Small intestine (tissue), 7 donors: ENCODE results near the gene TAS2R60. TPM values are rescaled to one million over a fixed set of nuclear protein-coding genes. Genes with fewer than 3 reads are reported as not detected.

Experiments used
- DNase-seq, 2 donors: peaks; one replicate each; pipeline versions ENCODE4 v3.0.0 to v3.0.0-alpha.2; 2013
- FAIRE-seq: peaks from 2 replicates; lab custom pipeline; 2012; peaks lifted over from hg19 to GRCh38; lab: Jason Lieb, UNC
- H3K27ac ChIP-seq, 3 donors: one replicate each; pipeline ENCODE4 v1.5.1; 2013; ENCODE audit warnings: low read length in 2 of 3, mild to moderate bottlenecking in 2 of 3, control low read depth in 1 of 3, inconsistent platforms in 1 of 3, low read depth in 1 of 3, moderate library complexity in 1 of 3
- H3K27me3 ChIP-seq, 3 donors: one replicate each; pipeline ENCODE4 v1.6.1; 2013; ENCODE audit warnings: low read length in 3 of 3, inconsistent platforms in 1 of 3; ENCODE audit not compliant: control insufficient read depth in 3 of 3, insufficient read depth in 3 of 3
- H3K36me3 ChIP-seq, 3 donors: one replicate each; pipeline ENCODE4 v1.6.1; 2013; ENCODE audit warnings: low read length in 3 of 3, inconsistent platforms in 1 of 3, low read depth in 1 of 3, mild to moderate bottlenecking in 1 of 3, moderate library complexity in 1 of 3; ENCODE audit not compliant: control insufficient read depth in 3 of 3, insufficient read depth in 2 of 3
- H3K4me1 ChIP-seq, 3 donors: one replicate each; pipeline ENCODE4 v1.6.1; 2013; ENCODE audit warnings: low read length in 2 of 3, inconsistent platforms in 1 of 3, low read depth in 1 of 3, mild to moderate bottlenecking in 1 of 3, moderate library complexity in 1 of 3; ENCODE audit not compliant: control insufficient read depth in 3 of 3, insufficient read depth in 2 of 3
- H3K4me3 ChIP-seq, 3 donors: one replicate each; pipeline ENCODE4 v1.5.1; 2013; ENCODE audit warnings: low read length in 3 of 3, control low read depth in 1 of 3, inconsistent platforms in 1 of 3, low read depth in 1 of 3, mild to moderate bottlenecking in 1 of 3, moderate library complexity in 1 of 3
- H3K9me3 ChIP-seq, 2 donors: one replicate each; pipeline ENCODE4 v1.6.1; 2013; ENCODE audit warnings: low read depth in 1 of 2, low read length in 1 of 2; ENCODE audit not compliant: control insufficient read depth in 2 of 2, insufficient read depth in 1 of 2
- WGBS, 3 donors: extraction: QIAGEN DNeasy Blood & Tissue Kit; methylation state at CpG; one replicate each; pipeline ENCODE4 v1.1.7; 2013; 5-methylcytosine and 5-hydroxymethylcytosine counted together
- polyA plus RNA-seq, 4 donors: library from polyadenylated mRNA; stranded (reverse) in 3 of 4; unstranded in 1 of 4; fragments of 200-250 nt in 3 of 4; fragments of 120-200 nt in 1 of 4; gene quantifications; one replicate each; pipeline versions ENCODE4 v1.2.1 to v1.2.3, GENCODE V29; 2013
- donor health status: healthy with polysubstance abuse.
- donor health status: control.
- donor health status: control.
- donor health status: Bipolar disorder and iron deficiency.
- donor health status: healthy.

TAS2R60 gene
- polyA plus RNA-seq, 4 donors = not detected

DNA sequence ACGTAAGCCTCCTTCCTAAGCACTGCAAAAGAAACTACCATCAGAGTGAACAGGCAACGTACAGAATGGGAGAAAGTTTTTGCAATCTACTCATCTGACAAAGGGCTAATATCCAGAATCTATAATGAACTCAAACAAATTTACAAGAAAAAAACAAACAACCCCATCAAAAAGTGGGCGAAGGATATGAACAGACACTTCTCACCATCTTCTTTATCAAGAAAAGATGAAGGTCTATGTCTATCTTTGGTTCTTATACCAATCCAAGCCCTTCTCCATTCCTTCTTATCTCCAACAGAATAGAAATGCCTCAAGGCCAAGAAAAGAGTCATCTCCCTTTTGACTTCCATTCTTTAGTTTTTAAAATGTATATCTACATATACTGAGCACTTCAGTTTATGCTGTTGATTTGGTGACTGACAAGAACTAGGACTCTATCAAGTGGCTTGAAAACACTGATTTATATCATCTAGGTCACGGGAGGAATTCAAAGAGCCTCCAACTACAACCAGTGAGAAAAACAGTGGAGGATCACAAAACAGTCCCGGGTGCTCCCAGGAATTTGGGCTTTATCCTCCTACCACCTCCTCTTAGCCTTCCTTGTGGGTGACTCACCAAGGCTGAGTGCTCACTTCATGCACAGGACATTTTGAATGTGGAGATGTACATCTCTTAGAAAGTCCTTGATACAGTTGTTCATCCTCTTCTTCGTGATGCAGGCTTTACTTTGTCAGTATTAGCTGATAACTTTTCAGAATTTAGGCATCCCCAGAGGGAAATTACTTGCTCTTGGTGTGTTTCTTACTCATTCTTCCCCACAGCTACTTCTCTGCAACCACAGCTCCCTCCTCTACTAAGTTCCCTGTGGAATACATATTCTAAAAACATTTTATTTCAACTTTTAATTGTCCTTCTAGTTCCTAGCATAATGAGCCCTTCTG, 49.8 kb downstream of the TAS2R60 start:
- no peaks in the 10 kb centered on the region for H3K4me1 ChIP-seq

DNA sequence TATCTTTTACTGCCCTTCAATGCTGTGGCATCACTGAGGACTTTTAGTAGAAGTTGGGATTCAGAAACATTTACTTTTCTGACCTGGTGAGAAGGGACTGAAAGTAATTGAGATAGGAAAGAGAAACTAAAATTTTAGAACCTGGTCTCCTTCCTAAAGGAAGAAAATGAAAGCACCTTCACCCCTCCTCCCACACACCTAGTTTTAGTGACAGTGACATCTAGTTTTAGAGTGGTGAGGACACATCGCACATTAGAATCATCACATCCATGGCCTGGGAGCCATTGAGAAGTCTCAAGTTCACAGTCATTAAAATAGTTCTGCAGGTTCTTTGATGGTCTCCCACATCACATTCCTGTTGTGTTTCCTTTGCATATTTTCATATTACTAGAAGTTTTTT, 50.5 kb downstream of the TAS2R60 start:
- FAIRE-seq (no peak), DNase-seq (no peak)
- WGBS, 3 donors = 74 to 86% (median 79%) methylated on average over 1 of the region's 1 CpG
- no peaks in the 10 kb centered on the region for H3K36me3 ChIP-seq
- peaks cover 0 to 2% (median 0%) of the 10 kb centered on the region in 3 donors for H3K27me3 ChIP-seq
- no peaks in the 10 kb centered on the region for H3K9me3 ChIP-seq
- no peak overlapping the region for H3K4me3 ChIP-seq
- no peaks in the 10 kb centered on the region for H3K4me1 ChIP-seq
- no peak overlapping the region for H3K27ac ChIP-seq

More for the DNA sequence above, 49.8 kb downstream of the TAS2R60 start:
- no peaks in the 10 kb centered on the region for H3K36me3 ChIP-seq
- H3K4me3 ChIP-seq = no peak overlapping the region
- DNase-seq = no peak
- H3K9me3 ChIP-seq = no peaks in the 10 kb centered on the region
- FAIRE-seq = no peak
- peaks cover 0 to 2% (median 0%) of the 10 kb centered on the region in 3 donors for H3K27me3 ChIP-seq
- WGBS, 3 donors = 90 to 94% (median 92%) methylated on average over 6 of the region's 6 CpGs
- H3K27ac ChIP-seq = no peak overlapping the region

Other genes with a start within 250 kb of the TAS2R60 start
- not detected for gene TAS2R40, start 221.4 kb upstream of the TAS2R60 start, polyA plus RNA-seq
- 100 to 1,000 TPM; 250 to 450 (median 313) TPM for gene GSTK1, start 180.0 kb upstream of the TAS2R60 start, polyA plus RNA-seq
- gene TMEM139, start 158.5 kb upstream of the TAS2R60 start, polyA plus RNA-seq = 100 to 1,000 TPM in 1 of 4 donors, 10 to 100 TPM in 3; 32.5 to 127 (median 66.5) TPM
- gene CASP2, start 155.1 kb upstream of the TAS2R60 start, polyA plus RNA-seq = 10 to 100 TPM in 2 of 4 donors, 1 to 10 TPM in 2; 4.9 to 29.8 (median 9.0) TPM
- 10 to 100 TPM in 1 of 4 donors, under 1 TPM in 1, not detected in 2; 0.19 to 24.9 TPM for gene CLCN1, start 127.3 kb upstream of the TAS2R60 start, polyA plus RNA-seq
- 1 to 10 TPM in 2 of 4 donors, under 1 TPM in 1, not detected in 1; 0.54 to 3.3 (median 1.5) TPM for gene FAM131B, start 80.7 kb upstream of the TAS2R60 start, polyA plus RNA-seq
- 10 to 100 TPM; 50.3 to 77.1 (median 62.0) TPM for gene ZYX, start 62.1 kb upstream of the TAS2R60 start, polyA plus RNA-seq
- 10 to 100 TPM; 14.6 to 47.4 (median 31.0) TPM for gene EPHA1, start 34.6 kb upstream of the TAS2R60 start, polyA plus RNA-seq
- gene TAS2R41, start 34.4 kb downstream of the TAS2R60 start, polyA plus RNA-seq = not detected
- gene CTAGE15, start 128.3 kb downstream of the TAS2R60 start, polyA plus RNA-seq = 1 to 10 TPM in 1 of 4 donors, under 1 TPM in 3; 0.33 to 5.0 (median 0.72) TPM
- gene TCAF2, start 177.5 kb downstream of the TAS2R60 start, polyA plus RNA-seq = under 1 TPM; 0.22 to 0.87 (median 0.68) TPM